ENCODE data around the gene VEGFD. TPM values are rescaled to one million over a fixed set of nuclear protein-coding genes. Genes with fewer than 3 reads are reported as not detected.

The VEGFD gene
- total and polyA plus RNA-seq, 10 donors, result 0.52 to 4.4 (median 1.0) TPM

DNA sequence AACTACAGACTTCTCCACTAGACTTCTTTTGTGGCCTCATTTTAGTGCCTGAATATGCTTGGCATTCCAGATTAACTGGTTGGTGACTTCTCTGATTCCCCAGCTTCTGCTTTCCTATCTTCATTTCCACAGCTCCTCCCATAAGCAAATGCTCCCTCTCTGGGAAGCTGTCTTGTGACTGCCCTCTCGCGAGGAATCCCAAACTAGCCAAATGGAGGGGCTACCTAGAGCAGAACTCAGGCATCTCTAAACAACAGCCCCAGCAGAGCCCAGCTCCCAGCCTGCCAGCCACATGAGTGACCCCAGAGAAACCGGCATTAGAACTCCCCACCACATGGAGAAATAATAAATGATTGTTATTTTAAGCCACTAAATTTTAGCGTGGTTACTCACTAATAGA is 7.6 kb upstream of the VEGFD start:
- WGBS, 5 donors, result 56 to 90% (median 83%) methylated on average over 4 of the region's 4 CpGs

DNA sequence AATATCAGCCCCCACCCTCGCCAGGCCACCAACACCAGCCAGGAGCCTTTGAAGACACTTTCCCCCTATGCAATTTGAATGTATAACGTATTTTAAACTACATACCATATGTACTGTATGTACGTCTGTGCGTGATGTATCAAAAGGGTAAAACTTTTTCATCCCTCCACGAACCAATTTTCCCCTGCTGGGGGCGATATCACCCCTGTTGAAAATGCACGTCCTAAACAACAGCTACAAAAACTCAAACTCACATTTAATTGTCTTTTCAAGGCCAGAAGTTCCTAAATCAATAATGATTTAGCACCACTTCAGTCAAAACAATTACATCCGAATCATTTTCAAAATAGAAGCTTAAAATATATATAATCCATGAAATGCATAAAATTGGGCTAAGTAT is 1.4 kb downstream of the VEGFD start:
- WGBS, 5 donors, result 60 to 85% (median 82%) methylated on average over 8 of the region's 8 CpGs
- Histone ChIP-seq H3K36me3 (no peaks in the 10 kb centered on the region), H3K4me3 (no peak overlapping the region), H3K27ac (no peak overlapping the region), H3K27me3 (replicated peaks in 1 of 7) (peaks cover 0 to 12% (median 0%) of the 10 kb centered on the region in 7 donors), H3K9me3 (no peaks in the 10 kb centered on the region), H3K4me1 (no peaks in the 10 kb centered on the region)
- intact Hi-C loops (cut with DNase I; ENCODE audit: low total_unique reads), result no loop called here
- DNase-seq, result no peak
- TF ChIP-seq POLR2AphosphoS5 (IDR thresholded peaks at IDR 0.05), result no peak
- TF ChIP-seq, protein P1, sequence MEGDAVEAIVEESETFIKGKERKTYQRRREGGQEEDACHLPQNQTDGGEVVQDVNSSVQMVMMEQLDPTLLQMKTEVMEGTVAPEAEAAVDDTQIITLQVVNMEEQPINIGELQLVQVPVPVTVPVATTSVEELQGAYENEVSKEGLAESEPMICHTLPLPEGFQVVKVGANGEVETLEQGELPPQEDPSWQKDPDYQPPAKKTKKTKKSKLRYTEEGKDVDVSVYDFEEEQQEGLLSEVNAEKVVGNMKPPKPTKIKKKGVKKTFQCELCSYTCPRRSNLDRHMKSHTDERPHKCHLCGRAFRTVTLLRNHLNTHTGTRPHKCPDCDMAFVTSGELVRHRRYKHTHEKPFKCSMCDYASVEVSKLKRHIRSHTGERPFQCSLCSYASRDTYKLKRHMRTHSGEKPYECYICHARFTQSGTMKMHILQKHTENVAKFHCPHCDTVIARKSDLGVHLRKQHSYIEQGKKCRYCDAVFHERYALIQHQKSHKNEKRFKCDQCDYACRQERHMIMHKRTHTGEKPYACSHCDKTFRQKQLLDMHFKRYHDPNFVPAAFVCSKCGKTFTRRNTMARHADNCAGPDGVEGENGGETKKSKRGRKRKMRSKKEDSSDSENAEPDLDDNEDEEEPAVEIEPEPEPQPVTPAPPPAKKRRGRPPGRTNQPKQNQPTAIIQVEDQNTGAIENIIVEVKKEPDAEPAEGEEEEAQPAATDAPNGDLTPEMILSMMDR (IDR thresholded peaks at IDR 0.05 in 8 of 11, conservative IDR thresholded peaks at IDR 0.05 in 3 of 11), result no peak
- TF ChIP-seq POLR2A (IDR thresholded peaks at IDR 0.05), result no peak

More for the DNA sequence above, 7.6 kb upstream of the VEGFD start:
- Histone ChIP-seq H3K4me1 (no peaks in the 10 kb centered on the region), H3K4me3 (no peak overlapping the region), H3K27ac (no peak overlapping the region), H3K36me3 (no peaks in the 10 kb centered on the region), H3K9me3 (no peaks in the 10 kb centered on the region), H3K27me3 (replicated peaks in 1 of 7) (peaks cover 0 to 7% (median 0%) of the 10 kb centered on the region in 7 donors)
- TF ChIP-seq POLR2AphosphoS5 (IDR thresholded peaks at IDR 0.05) (no peak), POLR2A (IDR thresholded peaks at IDR 0.05) (no peak)
- TF ChIP-seq, protein P1 (IDR thresholded peaks at IDR 0.05 in 8 of 11, conservative IDR thresholded peaks at IDR 0.05 in 3 of 11), result no peak
- intact Hi-C loops (cut with DNase I; ENCODE audit: low total_unique reads), result no loop called here
- no peak for DNase-seq

DNA sequence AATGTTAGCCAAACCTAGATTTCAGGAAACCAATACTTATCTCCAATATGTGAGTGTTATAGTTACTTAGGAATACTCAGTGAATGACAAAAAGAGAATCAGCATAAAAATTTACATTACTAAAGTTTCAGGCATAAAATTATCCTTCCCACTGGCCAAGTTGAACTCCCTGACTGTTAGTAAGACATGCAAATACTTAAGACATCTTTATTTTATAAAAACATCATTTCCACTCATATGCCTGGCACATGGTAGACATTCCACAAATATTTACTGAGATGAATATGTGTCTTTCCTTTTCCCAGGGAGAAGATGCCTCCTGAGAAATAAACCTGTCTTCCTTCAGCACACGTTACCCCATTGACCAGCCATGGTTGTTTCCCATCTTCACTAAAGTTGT is 7.3 kb downstream of the VEGFD start:
- TF ChIP-seq POLR2A (IDR thresholded peaks at IDR 0.05), result no peak
- TF ChIP-seq, protein P1 (IDR thresholded peaks at IDR 0.05 in 8 of 11, conservative IDR thresholded peaks at IDR 0.05 in 3 of 11), result no peak
- no peak for TF ChIP-seq POLR2AphosphoS5 (IDR thresholded peaks at IDR 0.05)
- no peak for DNase-seq
- H3K27ac ChIP-seq, result no peak overlapping the region
- intact Hi-C loops (cut with DNase I; ENCODE audit: low total_unique reads), result no loop called here
- H3K4me3 ChIP-seq, result no peak overlapping the region
- H3K9me3 ChIP-seq, result peaks cover 0 to 3% (median 0%) of the 10 kb centered on the region in 8 donors
- 80 to 90% (median 83%) methylated on average over 1 of the region's 1 CpG for WGBS, 5 donors
- peaks cover 0 to 8% (median 0%) of the 10 kb centered on the region in 7 donors for H3K27me3 ChIP-seq (replicated peaks in 1 of 7)
- H3K4me1 ChIP-seq, result no peaks in the 10 kb centered on the region
- H3K36me3 ChIP-seq, result no peaks in the 10 kb centered on the region

DNA sequence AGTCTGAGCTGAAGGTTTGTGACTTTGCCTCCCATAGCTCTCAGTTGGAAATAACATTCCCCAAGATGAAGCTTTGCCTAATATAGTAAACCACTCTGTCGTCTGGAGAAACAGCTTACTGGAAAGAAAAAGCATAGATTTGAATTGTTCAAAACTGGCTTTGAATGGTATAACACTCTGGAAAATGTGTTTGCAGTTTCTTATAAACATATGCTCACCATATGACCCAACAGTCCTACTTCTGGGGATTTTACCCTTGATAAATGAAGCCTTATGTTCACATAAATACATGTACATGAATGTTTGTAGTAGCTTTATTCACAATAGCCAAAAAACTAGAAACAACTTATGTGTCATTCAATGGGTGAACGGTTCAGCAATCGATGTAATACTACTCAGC is 10.2 kb downstream of the VEGFD start:
- Histone ChIP-seq H3K4me1 (no peaks in the 10 kb centered on the region), H3K27ac (no peak overlapping the region), H3K4me3 (no peak overlapping the region), H3K27me3 (replicated peaks in 1 of 7) (peaks cover 0 to 4% (median 0%) of the 10 kb centered on the region in 7 donors), H3K36me3 (no peaks in the 10 kb centered on the region), H3K9me3 (peaks cover 0 to 3% (median 0%) of the 10 kb centered on the region in 8 donors)
- TF ChIP-seq POLR2A (IDR thresholded peaks at IDR 0.05) (no peak), POLR2AphosphoS5 (IDR thresholded peaks at IDR 0.05) (no peak)
- TF ChIP-seq, protein P1 (IDR thresholded peaks at IDR 0.05 in 8 of 11, conservative IDR thresholded peaks at IDR 0.05 in 3 of 11), result no peak
- intact Hi-C loops (cut with DNase I; ENCODE audit: low total_unique reads), result no loop called here
- WGBS, 5 donors, result 78 to 95% (median 88%) methylated on average over 3 of the region's 3 CpGs
- DNase-seq, result no peak

Measured in spleen (tissue), 11 donors.